Subcutaneous adipose tissue (tissue), 4 donors: ENCODE data around the gene TOR1AIP2. TPM values are rescaled to one million over a fixed set of nuclear protein-coding genes. Genes with fewer than 3 reads are reported as not detected.

Experiments
- total RNA-seq, 4 donors: library from RNA; depleted of rRNA; stranded (reverse); fragments of >200 nt; gene quantifications; one replicate each; pipeline ENCODE4 v1.1.0, GENCODE V29; 2016
- TF ChIP-seq, protein P1 (sequence below): fragments of 450-650 bp; IDR thresholded peaks from one replicate; pipeline ENCODE4 v1.5.1; 2016; ENCODE audit warnings: low read depth, mild to moderate bottlenecking, control low read depth, antibody characterized with exemption, moderate library complexity

The TOR1AIP2 gene
- total RNA-seq: 10 to 100 TPM; 57.7 to 80.9 (median 63.4) TPM

DNA sequence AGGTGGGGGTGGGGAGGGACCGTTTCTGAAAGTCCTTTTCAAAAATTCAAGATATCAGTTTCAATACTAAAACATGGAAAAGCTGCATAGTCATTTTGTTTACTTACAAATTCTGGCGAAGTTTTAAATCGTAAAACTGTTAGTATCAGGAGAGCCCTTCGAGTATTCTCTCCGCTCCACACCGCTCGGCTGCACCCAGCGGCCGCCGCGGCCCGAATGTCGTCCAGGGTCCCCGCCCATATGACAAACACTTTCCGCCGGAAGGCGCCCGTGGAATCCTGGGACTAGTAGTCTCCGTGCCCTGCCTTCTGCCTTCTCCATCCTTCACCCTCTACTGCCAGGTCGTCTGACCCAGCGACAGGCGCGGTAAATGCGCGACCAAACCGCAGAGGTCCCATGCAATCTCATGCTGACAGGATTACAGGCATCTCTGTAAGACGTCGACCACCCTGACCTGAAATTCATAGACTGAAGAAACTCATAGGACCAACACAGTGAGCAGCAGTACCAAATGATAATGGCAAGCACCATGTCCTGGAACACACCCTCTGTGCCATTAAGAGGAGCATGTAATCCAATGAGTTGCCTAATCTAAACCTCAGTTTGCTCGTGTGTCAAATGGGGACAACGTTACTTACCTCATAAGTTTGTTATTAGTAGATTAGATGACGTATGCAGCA, at the start of gene TOR1AIP2:
TOR1AIP2 (minus strand) TSS at position 218 of the 680 bp plus-strand sequence. CDS start 25,138 bp downstream, outside the sequence.
- TF ChIP-seq, protein P1, sequence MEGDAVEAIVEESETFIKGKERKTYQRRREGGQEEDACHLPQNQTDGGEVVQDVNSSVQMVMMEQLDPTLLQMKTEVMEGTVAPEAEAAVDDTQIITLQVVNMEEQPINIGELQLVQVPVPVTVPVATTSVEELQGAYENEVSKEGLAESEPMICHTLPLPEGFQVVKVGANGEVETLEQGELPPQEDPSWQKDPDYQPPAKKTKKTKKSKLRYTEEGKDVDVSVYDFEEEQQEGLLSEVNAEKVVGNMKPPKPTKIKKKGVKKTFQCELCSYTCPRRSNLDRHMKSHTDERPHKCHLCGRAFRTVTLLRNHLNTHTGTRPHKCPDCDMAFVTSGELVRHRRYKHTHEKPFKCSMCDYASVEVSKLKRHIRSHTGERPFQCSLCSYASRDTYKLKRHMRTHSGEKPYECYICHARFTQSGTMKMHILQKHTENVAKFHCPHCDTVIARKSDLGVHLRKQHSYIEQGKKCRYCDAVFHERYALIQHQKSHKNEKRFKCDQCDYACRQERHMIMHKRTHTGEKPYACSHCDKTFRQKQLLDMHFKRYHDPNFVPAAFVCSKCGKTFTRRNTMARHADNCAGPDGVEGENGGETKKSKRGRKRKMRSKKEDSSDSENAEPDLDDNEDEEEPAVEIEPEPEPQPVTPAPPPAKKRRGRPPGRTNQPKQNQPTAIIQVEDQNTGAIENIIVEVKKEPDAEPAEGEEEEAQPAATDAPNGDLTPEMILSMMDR: no peak

DNA sequence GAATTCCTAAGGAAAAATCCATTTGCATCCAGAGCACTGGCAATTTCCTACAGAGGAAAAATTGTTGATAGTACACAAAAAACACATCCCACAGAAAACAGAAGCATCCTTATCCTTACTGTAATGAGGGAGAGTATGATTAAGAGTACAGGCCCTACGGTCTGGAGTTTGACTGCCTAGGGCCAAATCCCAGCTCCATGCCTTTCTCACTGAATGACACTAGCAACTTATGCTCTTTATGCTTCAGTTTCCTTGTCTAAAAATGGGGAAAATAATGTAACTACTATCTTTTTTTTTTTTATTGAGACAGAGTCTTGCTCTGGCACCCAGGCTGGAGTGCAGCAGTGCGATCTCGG, 49.2 kb upstream of the TOR1AIP2 start:
- TF ChIP-seq, protein P1: no peak

DNA sequence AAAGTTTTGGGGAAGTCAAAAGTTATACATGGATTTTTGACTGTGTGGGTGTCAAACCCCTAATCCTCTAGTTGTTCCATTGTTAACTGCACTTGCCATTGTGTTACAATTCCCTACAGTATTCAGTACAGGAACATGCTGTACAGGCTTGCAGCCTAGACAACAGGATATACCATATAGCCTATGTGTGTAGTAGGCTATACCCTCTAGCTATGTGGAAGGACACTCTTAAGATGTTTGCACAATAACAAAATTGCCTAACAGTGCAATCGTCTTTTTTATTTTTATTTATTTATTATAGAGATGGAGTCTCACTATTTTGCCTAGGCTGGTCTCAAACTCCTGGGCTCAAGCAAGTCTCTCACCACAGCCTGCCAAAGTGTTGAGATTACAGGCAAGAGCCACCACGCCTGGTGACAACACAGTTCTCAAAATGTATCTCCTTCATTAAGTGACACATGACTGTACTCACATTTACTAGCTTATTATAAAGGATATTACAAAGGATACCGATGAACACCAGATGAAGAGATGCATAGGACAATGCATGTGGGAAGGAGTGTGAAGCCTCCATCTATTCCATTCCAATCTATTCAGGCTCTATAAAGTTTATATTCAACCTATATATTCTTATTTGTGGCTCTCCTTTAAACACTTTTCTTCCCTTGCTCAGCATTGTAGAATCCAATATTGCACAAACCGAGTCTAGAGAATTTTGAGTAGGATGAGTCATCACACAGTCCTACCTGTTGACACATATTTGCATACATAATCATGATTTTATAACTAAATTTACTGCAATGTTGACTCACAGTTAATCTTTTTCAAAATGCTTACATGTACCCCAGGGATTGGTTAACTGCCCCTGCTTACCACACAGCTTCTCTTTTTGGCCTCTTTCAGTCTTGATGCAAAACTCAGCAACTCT, 48.6 kb upstream of the TOR1AIP2 start:
- TF ChIP-seq, protein P1: no peak

DNA sequence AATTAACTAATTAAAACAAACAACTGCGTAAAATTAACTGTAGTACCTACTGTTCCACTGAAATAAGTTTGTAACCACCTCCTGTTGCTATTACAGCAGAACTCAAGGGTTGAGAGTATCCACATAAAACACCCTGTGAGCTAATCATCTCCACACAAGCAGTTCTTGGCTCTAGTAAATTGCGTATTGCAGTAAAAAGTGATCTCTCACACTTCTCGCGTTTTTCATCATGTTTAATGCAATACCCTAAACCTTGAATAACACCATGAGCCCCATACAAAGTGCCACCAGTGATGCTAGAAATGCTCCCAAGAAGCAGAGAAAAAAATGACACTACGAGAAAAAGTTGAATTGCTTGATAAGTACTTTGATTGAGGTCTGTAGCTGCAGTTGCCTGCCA, 47.7 kb upstream of the TOR1AIP2 start:
- TF ChIP-seq, protein P1: no peak

DNA sequence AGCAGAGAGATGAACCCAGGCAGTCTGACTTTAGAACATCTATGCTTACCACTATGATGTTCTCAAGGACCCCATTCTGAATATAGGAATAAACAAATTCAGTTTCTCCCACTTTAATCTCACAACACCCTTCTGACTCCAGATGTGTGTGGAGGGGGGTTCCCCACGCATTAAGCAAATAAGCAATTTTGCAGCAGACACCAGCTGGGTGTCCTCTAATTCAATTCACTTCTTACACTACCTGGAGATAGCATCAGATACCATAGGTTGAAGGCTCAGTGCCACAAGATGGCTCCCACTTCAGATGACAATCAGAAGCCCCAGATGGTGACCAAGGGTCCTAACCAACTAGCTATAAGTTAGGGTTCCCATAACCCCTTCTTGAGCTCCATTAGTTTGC, 46.7 kb upstream of the TOR1AIP2 start:
- TF ChIP-seq, protein P1: no peak

DNA sequence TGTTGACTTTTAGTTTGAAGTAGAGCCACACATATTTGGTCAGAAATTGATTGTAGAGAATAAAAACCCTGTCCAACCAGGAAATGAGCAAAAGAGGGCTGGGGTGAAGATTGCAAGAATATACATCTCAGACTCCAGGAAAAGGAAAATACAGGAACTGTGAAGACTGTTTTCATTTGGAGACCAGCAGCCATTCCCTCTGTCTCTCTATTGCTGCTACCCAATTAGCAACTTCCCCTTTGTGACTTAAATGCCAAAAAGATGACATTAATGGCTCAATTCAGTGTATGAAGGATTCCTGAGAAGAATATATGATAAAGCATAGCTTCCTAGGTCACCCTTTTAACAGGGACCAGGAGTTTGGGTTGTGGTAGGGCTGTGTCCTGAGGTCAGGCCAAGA, 45.4 kb upstream of the TOR1AIP2 start:
- TF ChIP-seq, protein P1: no peak
